ENCODE measurements around the gene MARF1. TPM values are rescaled to one million over a fixed set of nuclear protein-coding genes. Genes with fewer than 3 reads are reported as not detected.

Gene MARF1
- polyA plus RNA-seq, 1 experiment, result 31.6 TPM

- Histone ChIP-seq H3K4me3 (ENCODE audit: low read depth, low read length) (no peak overlapping the region), H3K9me3 (ENCODE audit: control insufficient read depth, insufficient read depth, low read length) (peaks cover under 1% of the 10 kb centered on the region; the same call in 1 of the 2 replicates), H3K27ac (ENCODE audit: low read depth, low read length) (no peak overlapping the region), H3K27me3 (ENCODE audit: control insufficient read depth, insufficient read depth, low read length) (no peaks in the 10 kb centered on the region)
- no peak for TF ChIP-seq CTCF (IDR thresholded peaks at IDR 0.05; ENCODE audit: low read depth, low read length)
- CTCF ChIA-PET, result no interaction called here
- POLR2A ChIA-PET, result no interaction called here
- no peak for DNase-seq (ENCODE audit: low read depth, low spot score)
Observed at GRCh38 chr16:15605839-15606517, 37.0 kb downstream of the MARF1 start.

- H3K4me3 ChIP-seq (ENCODE audit: low read depth, low read length), result no peak overlapping the region
- CTCF ChIA-PET, result interaction anchor here (0.6 kb wide), 1 partner anchor 11 kb away, joined by 4 read pairs; no protein-coding TSS in a partner anchor
Observed at GRCh38 chr16:15604460-15605440, 38.2 kb downstream of the MARF1 start.

GRCh38 chr16:15602285-15603044, 40.5 kb downstream of the MARF1 start:
- Histone ChIP-seq H3K9me3 (ENCODE audit: control insufficient read depth, insufficient read depth, low read length) (no peaks in the 10 kb centered on the region), H3K4me3 (ENCODE audit: low read depth, low read length) (no peak overlapping the region), H3K27me3 (ENCODE audit: control insufficient read depth, insufficient read depth, low read length) (no peaks in the 10 kb centered on the region), H3K27ac (ENCODE audit: low read depth, low read length) (no peak overlapping the region)
- ChIA-PET POLR2A (no interaction called here), CTCF (no interaction called here)
- no peak for DNase-seq (ENCODE audit: low read depth, low spot score)
- TF ChIP-seq CTCF (IDR thresholded peaks at IDR 0.05; ENCODE audit: low read depth, low read length), result no peak

More at GRCh38 chr16:15604460-15605440, 38.2 kb downstream of the MARF1 start:
- POLR2A ChIA-PET, result no interaction called here
- TF ChIP-seq CTCF (IDR thresholded peaks at IDR 0.05; ENCODE audit: low read depth, low read length), result no peak
- DNase-seq (ENCODE audit: low read depth, low spot score), result no peak
- Histone ChIP-seq H3K27ac (ENCODE audit: low read depth, low read length) (no peak overlapping the region), H3K9me3 (ENCODE audit: control insufficient read depth, insufficient read depth, low read length) (no peaks in the 10 kb centered on the region), H3K27me3 (ENCODE audit: control insufficient read depth, insufficient read depth, low read length) (no peaks in the 10 kb centered on the region)

GRCh38 chr16:15601212-15601879, 41.6 kb downstream of the MARF1 start:
- POLR2A ChIA-PET, result no interaction called here
- no peak for DNase-seq (ENCODE audit: low read depth, low spot score)
- Histone ChIP-seq H3K27me3 (ENCODE audit: control insufficient read depth, insufficient read depth, low read length) (no peaks in the 10 kb centered on the region), H3K27ac (ENCODE audit: low read depth, low read length) (no peak overlapping the region), H3K9me3 (ENCODE audit: control insufficient read depth, insufficient read depth, low read length) (no peaks in the 10 kb centered on the region), H3K4me3 (ENCODE audit: low read depth, low read length) (no peak overlapping the region)
- CTCF ChIA-PET, result no interaction called here
- TF ChIP-seq CTCF (IDR thresholded peaks at IDR 0.05; ENCODE audit: low read depth, low read length), result no peak

All from AG04450 (cell line).